ENCODE data around the gene XYLT1. TPM values are rescaled to one million over a fixed set of nuclear protein-coding genes. Genes with fewer than 3 reads are reported as not detected.

XYLT1 gene
- total and polyA plus RNA-seq, 7 donors: 0.67 to 2.5 (median 1.7) TPM

GRCh38 chr16:17369421-17370222 lies 101.1 kb downstream of the XYLT1 start:
- DNase-seq (peak in 1 of 2 donors; percentile 66), ATAC-seq (peak in 2 of 4 donors; percentile 37 to 60)
- H3K36me3 ChIP-seq (ENCODE audit: insufficient read depth in 1 of 2, low read depth in 1 of 2): no peaks in the 10 kb centered on the region
- intact Hi-C loops (cut with DNase I): no loop called here
- WGBS, 3 donors: 48 to 54% (median 51%) methylated on average over 14 of the region's 14 CpGs
- peaks cover 7% of the 10 kb centered on the region for H3K4me1 ChIP-seq
- TF ChIP-seq CTCF (IDR thresholded peaks at IDR 0.05): no peak
- H3K27me3 ChIP-seq (ENCODE audit: insufficient read depth in 3 of 3, low read length in 2 of 3): no peaks in the 10 kb centered on the region
- H3K9me3 ChIP-seq: no peaks in the 10 kb centered on the region
- no peak overlapping the region for H3K27ac ChIP-seq
- no peak overlapping the region for H3K4me3 ChIP-seq

GRCh38 chr16:17368951-17369350 lies 101.8 kb downstream of the XYLT1 start:
- no peak overlapping the region for H3K4me3 ChIP-seq
- H3K4me1 ChIP-seq: peaks cover 11% of the 10 kb centered on the region
- DNase-seq: no peak
- intact Hi-C loops (cut with DNase I): no loop called here
- no peaks in the 10 kb centered on the region for H3K36me3 ChIP-seq (ENCODE audit: insufficient read depth in 1 of 2, low read depth in 1 of 2)
- no peaks in the 10 kb centered on the region for H3K27me3 ChIP-seq (ENCODE audit: insufficient read depth in 3 of 3, low read length in 2 of 3)
- ATAC-seq: no peak
- no peak for TF ChIP-seq CTCF (IDR thresholded peaks at IDR 0.05)
- 90 to 95% (median 92%) methylated on average over 5 of the region's 5 CpGs for WGBS, 3 donors
- H3K9me3 ChIP-seq: no peaks in the 10 kb centered on the region
- H3K27ac ChIP-seq: no peak overlapping the region

GRCh38 chr16:17368446-17368845 lies 102.3 kb downstream of the XYLT1 start:
- Histone ChIP-seq H3K27me3 (ENCODE audit: insufficient read depth in 3 of 3, low read length in 2 of 3) (no peaks in the 10 kb centered on the region), H3K4me1 (peaks cover 11% of the 10 kb centered on the region), H3K9me3 (no peaks in the 10 kb centered on the region), H3K4me3 (no peak overlapping the region), H3K27ac (no peak overlapping the region), H3K36me3 (ENCODE audit: insufficient read depth in 1 of 2, low read depth in 1 of 2) (no peaks in the 10 kb centered on the region)
- WGBS, 3 donors: 79 to 89% (median 86%) methylated on average over 3 of the region's 3 CpGs
- DNase-seq: no peak
- TF ChIP-seq CTCF (IDR thresholded peaks at IDR 0.05): no peak
- intact Hi-C loops (cut with DNase I): no loop called here
- no peak for ATAC-seq

- Histone ChIP-seq H3K36me3 (ENCODE audit: insufficient read depth in 1 of 2, low read depth in 1 of 2) (no peaks in the 10 kb centered on the region), H3K27me3 (ENCODE audit: insufficient read depth in 3 of 3, low read length in 2 of 3) (no peaks in the 10 kb centered on the region), H3K4me3 (no peak overlapping the region), H3K4me1 (peaks cover 11% of the 10 kb centered on the region), H3K27ac (no peak overlapping the region), H3K9me3 (no peaks in the 10 kb centered on the region)
- intact Hi-C loops (cut with DNase I): no loop called here
- TF ChIP-seq CTCF (IDR thresholded peaks at IDR 0.05): no peak
- WGBS, 3 donors: 52 to 58% (median 56%) methylated on average over 10 of the region's 10 CpGs
- ATAC-seq: no peak
- DNase-seq: no peak
These were observed 102.8 kb downstream of the XYLT1 start for GRCh38 chr16:17367923-17368322.

- peaks cover 11% of the 10 kb centered on the region for H3K4me1 ChIP-seq
- H3K9me3 ChIP-seq: no peaks in the 10 kb centered on the region
- no peaks in the 10 kb centered on the region for H3K36me3 ChIP-seq (ENCODE audit: insufficient read depth in 1 of 2, low read depth in 1 of 2)
- H3K27ac ChIP-seq: no peak overlapping the region
- no peaks in the 10 kb centered on the region for H3K27me3 ChIP-seq (ENCODE audit: insufficient read depth in 3 of 3, low read length in 2 of 3)
- intact Hi-C loops (cut with DNase I): no loop called here
- WGBS, 3 donors: 62 to 73% (median 67%) methylated on average over 8 to 9 of the region's 9 CpGs
- TF ChIP-seq CTCF (IDR thresholded peaks at IDR 0.05): no peak
- DNase-seq (no peak), ATAC-seq (no peak)
- no peak overlapping the region for H3K4me3 ChIP-seq
These were observed 103.7 kb downstream of the XYLT1 start for GRCh38 chr16:17367036-17367435.

Data from psoas muscle (tissue), 8 donors.